Transverse colon (tissue), 4 donors: ENCODE measurements around the gene VARS1.
"Not testable (repeated sequence)": the region's sequence is repeated elsewhere in the genome, so short reads cannot be mapped to it uniquely, and the experiment has no call there.

ENCODE experiments used
- CTCF ChIP-seq, 5 experiments: fragments of 200-600 bp in 3 of 5; fragments of 450-650 bp in 2 of 5; sonication (generic) in 3 of 5; IDR thresholded peaks; 1 replicate in 2 of 5; 2 replicates in 3 of 5; pipeline ENCODE4 v1.5.1; 2016 to 2017; ENCODE audit warnings: antibody characterized with exemption in 5 of 5, inconsistent platforms in 3 of 5, mild to moderate bottlenecking in 2 of 5, moderate library complexity in 1 of 5
- POLR2A ChIP-seq: fragments of 450-650 bp; IDR thresholded peaks from one replicate; pipeline ENCODE4 v1.6.1; 2016; ENCODE audit warnings: antibody characterized with exemption, mild to moderate bottlenecking, moderate library complexity
- POLR2AphosphoS5 ChIP-seq, 3 donors: sonication (generic); formaldehyde crosslinking; IDR thresholded peaks; one replicate each; pipeline ENCODE4 v1.6.1; 2016; ENCODE audit warnings: antibody characterized with exemption in 3 of 3

DNA sequence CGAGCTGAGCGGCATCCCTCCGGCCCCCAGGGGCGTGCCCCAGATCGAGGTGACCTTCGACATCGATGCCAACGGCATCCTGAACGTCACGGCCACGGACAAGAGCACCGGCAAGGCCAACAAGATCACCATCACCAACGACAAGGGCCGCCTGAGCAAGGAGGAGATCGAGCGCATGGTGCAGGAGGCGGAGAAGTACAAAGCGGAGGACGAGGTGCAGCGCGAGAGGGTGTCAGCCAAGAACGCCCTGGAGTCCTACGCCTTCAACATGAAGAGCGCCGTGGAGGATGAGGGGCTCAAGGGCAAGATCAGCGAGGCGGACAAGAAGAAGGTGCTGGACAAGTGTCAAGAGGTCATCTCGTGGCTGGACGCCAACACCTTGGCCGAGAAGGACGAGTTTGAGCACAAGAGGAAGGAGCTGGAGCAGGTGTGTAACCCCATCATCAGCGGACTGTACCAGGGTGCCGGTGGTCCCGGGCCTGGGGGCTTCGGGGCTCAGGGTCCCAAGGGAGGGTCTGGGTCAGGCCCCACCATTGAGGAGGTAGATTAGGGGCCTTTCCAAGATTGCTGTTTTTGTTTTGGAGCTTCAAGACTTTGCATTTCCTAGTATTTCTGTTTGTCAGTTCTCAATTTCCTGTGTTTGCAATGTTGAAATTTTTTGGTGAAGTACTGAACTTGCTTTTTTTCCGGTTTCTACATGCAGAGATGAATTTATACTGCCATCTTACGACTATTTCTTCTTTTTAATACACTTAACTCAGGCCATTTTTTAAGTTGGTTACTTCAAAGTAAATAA, 21.8 kb upstream of the VARS1 start:
- TF ChIP-seq CTCF (IDR thresholded peaks at IDR 0.05); POLR2A; POLR2AphosphoS5 (IDR thresholded peaks at IDR 0.05): not testable (repeated sequence)
